Osteocyte (in vitro differentiated cells): ENCODE data around the gene FAM169A. TPM values are rescaled to one million over a fixed set of nuclear protein-coding genes. Genes with fewer than 3 reads are reported as not detected.
"Not testable (repeated sequence)": the region's sequence is repeated elsewhere in the genome, so short reads cannot be mapped to it uniquely, and the experiment has no call there.

ENCODE experiments used
- DNase-seq: peaks from one replicate; pipeline ENCODE4 v3.0.0; 2021; ENCODE audit warnings: mixed read lengths; ENCODE audit not compliant: unreplicated experiment; ENCODE audit errors: extremely low spot score
- H3K27ac Mint-ChIP-seq: one replicate; pipeline ENCODE4 v1.8.0; 2021; ENCODE audit warnings: mild to moderate bottlenecking, mixed read lengths; ENCODE audit not compliant: unreplicated experiment
- H3K27me3 Mint-ChIP-seq: one replicate; pipeline ENCODE4 v1.8.0; 2021; ENCODE audit warnings: mixed read lengths; ENCODE audit not compliant: unreplicated experiment
- H3K36me3 Mint-ChIP-seq: one replicate; pipeline ENCODE4 v1.8.0; 2021; ENCODE audit warnings: mixed read lengths; ENCODE audit not compliant: unreplicated experiment
- H3K4me1 Mint-ChIP-seq: one replicate; pipeline ENCODE4 v1.8.0; 2021; ENCODE audit warnings: mixed read lengths; ENCODE audit not compliant: unreplicated experiment
- H3K4me3 Mint-ChIP-seq: one replicate; pipeline ENCODE4 v1.8.0; 2021; ENCODE audit warnings: mild to moderate bottlenecking, moderate library complexity, mixed read lengths; ENCODE audit not compliant: unreplicated experiment
- H3K9me3 Mint-ChIP-seq: one replicate; pipeline ENCODE4 v1.8.0; 2021; ENCODE audit warnings: mixed read lengths; ENCODE audit not compliant: unreplicated experiment
- CTCF ChIP-seq: fragments of 200-600 bp; sonication (generic); IDR thresholded peaks from 2 replicates; pipeline ENCODE4 v1.5.0; 2021; ENCODE audit warnings: antibody characterized with exemption, mild to moderate bottlenecking, moderate library complexity
- total RNA-seq: library from RNA; stranded (reverse); gene quantifications from 2 replicates; pipeline ENCODE4 v1.2.1, GENCODE V29; 2021

FAM169A gene
- total RNA-seq, 1 donor from 2014 or later = 3.6 TPM

- peak overlapping the region; percentile 74 for H3K27ac Mint-ChIP-seq
Observed at GRCh38 chr5:74865256-74865803, 857 bp downstream of the FAM169A start.

GRCh38 chr5:74864823-74865222, 1.4 kb downstream of the FAM169A start:
- no peak for DNase-seq
- H3K9me3 Mint-ChIP-seq = no peaks in the 10 kb centered on the region
- no peak overlapping the region for H3K27ac Mint-ChIP-seq
- H3K4me1 Mint-ChIP-seq = peaks cover 20% of the 10 kb centered on the region
- no peak for TF ChIP-seq CTCF
- H3K27me3 Mint-ChIP-seq = no peaks in the 10 kb centered on the region
- H3K36me3 Mint-ChIP-seq = no peaks in the 10 kb centered on the region
- peak overlapping the region; percentile 83 for H3K4me3 Mint-ChIP-seq

More at GRCh38 chr5:74865256-74865803, 857 bp downstream of the FAM169A start:
- Mint-ChIP-seq H3K9me3 (no peaks in the 10 kb centered on the region), H3K27me3 (no peaks in the 10 kb centered on the region), H3K4me3 (peak overlapping the region; percentile 83), H3K4me1 (peaks cover 25% of the 10 kb centered on the region), H3K36me3 (no peaks in the 10 kb centered on the region)
- no peak for TF ChIP-seq CTCF
- no peak for DNase-seq

- no peak overlapping the region for H3K27ac Mint-ChIP-seq
- no peak for TF ChIP-seq CTCF
- H3K27me3 Mint-ChIP-seq = no peaks in the 10 kb centered on the region
- H3K9me3 Mint-ChIP-seq = no peaks in the 10 kb centered on the region
- H3K36me3 Mint-ChIP-seq = no peaks in the 10 kb centered on the region
- no peak overlapping the region for H3K4me3 Mint-ChIP-seq
- no peak for DNase-seq
- H3K4me1 Mint-ChIP-seq = peaks cover 12% of the 10 kb centered on the region
Observed at GRCh38 chr5:74863726-74864125, 2.5 kb downstream of the FAM169A start.

- no peaks in the 10 kb centered on the region for H3K27me3 Mint-ChIP-seq
- TF ChIP-seq CTCF = no peak
- H3K4me1 Mint-ChIP-seq = peaks cover 12% of the 10 kb centered on the region
- no peaks in the 10 kb centered on the region for H3K9me3 Mint-ChIP-seq
- no peak overlapping the region for H3K4me3 Mint-ChIP-seq
- H3K36me3 Mint-ChIP-seq = no peaks in the 10 kb centered on the region
- no peak for DNase-seq
- H3K27ac Mint-ChIP-seq = no peak overlapping the region
Observed at GRCh38 chr5:74862221-74862620, 4.0 kb downstream of the FAM169A start.

- not testable (repeated sequence) for H3K4me3 Mint-ChIP-seq, DNase-seq, H3K4me1 Mint-ChIP-seq, H3K36me3 Mint-ChIP-seq, H3K27me3 Mint-ChIP-seq, H3K27ac Mint-ChIP-seq
- H3K9me3 Mint-ChIP-seq = peaks cover 12% of the 10 kb centered on the region
Observed at GRCh38 chr5:74856975-74857374, 9.2 kb downstream of the FAM169A start.

- no peak for DNase-seq
- no peaks in the 10 kb centered on the region for H3K27me3 Mint-ChIP-seq
- H3K4me1 Mint-ChIP-seq = peaks cover 11% of the 10 kb centered on the region
- no peak overlapping the region for H3K27ac Mint-ChIP-seq
- peaks cover 8% of the 10 kb centered on the region for H3K36me3 Mint-ChIP-seq
- no peak overlapping the region for H3K4me3 Mint-ChIP-seq
- TF ChIP-seq CTCF = no peak
- peaks cover 12% of the 10 kb centered on the region for H3K9me3 Mint-ChIP-seq
Observed at GRCh38 chr5:74853256-74853655, 12.9 kb downstream of the FAM169A start.
